Measurements from ENCODE around the gene BNIP2.

- TF ChIP-seq POLR2A (IDR thresholded peaks at IDR 0.05), result no peak
- no peak for TF ChIP-seq CTCF (IDR thresholded peaks at IDR 0.05)
- no peak for TF ChIP-seq POLR2AphosphoS5 (IDR thresholded peaks at IDR 0.05)
These were observed 13.2 kb upstream of the BNIP2 start for GRCh38 chr15:59702351-59702750.

All from prostate gland (tissue), 2 donors.